Measurements from ENCODE around the gene ZNF681. TPM values are rescaled to one million over a fixed set of nuclear protein-coding genes. Genes with fewer than 3 reads are reported as not detected.

Gene ZNF681
- total RNA-seq (2014; rRNA removed; shearing (Covaris generic)): 5.6 and 10.3 TPM in 2 replicates

DNA sequence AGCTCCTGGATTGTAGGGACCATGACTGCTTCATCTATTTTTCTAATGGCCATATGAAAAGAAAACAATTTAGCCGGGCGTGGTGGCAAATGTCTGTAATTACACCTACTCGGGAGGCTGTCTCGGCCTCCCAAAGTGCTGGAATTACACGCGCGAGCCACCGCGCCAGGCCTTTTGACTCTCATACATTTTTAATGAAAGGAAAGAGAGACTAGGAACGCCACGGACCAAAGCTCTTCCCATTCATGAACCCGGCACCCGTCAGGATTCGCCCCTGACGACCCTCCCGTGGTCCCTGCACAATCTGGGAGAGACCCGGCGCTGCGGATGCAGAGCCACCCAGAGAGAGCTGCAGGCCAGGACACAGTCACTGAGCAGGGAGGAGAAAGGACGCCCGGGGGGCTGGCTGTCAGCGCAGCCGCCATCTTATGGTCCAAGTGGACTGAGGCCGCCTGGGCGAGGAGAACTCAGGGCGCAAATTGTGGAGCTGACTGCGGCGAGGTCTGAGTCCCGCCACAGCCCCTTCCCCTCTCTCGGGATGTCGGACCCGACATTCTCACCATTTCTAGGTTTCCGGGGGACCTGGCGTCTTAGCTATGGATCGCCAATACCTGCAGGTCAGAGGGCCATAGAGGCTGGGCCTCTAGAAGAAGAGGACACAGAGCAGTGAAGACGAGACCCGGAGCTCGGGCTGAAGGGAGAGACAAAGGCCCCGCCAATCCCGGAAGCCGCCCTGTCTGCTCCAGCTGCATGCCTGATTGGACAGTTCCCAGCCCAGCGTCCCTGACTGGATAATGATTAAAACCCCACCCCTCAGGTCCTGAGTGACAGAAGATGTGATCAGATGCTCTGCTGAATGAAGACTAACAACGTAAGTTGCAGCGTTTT, at the start of gene ZNF681:
Gene ZNF681, minus strand, starts transcription at position 705 of the 888 bp plus-strand sequence. Its CDS starts 142 bp downstream, at position 563.
- Histone ChIP-seq H3K27me3 (ENCODE audit: control insufficient read depth, insufficient read depth, low read length) (no peaks in the 10 kb centered on the region), H3K36me3 (replicated peaks; ENCODE audit: control insufficient read depth, insufficient read depth, low read length) (no peaks in the 10 kb centered on the region; the same call in 1 of the 2 replicates), H3K4me3 (ENCODE audit: insufficient read depth, low read depth, low read length) (peak within 1 kb of the TSS; percentile 84)
- DNase-seq: peak; percentile 86

DNA sequence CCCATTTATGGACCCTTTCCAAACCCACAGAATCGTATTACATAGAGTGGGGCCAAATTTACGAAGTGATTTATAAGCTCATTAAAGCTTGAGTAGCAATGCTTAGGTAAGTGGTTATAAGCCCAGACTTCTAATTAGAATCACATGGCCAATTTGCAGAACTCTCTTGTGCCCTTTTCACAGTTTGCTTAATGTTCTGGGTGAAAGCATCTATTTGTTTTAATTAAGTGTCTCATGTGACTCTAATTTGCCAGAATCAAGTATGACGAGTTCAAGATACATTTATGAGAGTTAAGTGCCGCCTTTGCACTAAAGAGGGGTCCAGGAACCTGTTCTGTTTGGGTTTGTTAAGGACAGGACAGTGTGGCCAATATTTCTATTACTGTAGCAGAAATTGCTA, 46.0 kb upstream of the ZNF681 start:
- Histone ChIP-seq H3K27me3 (ENCODE audit: control insufficient read depth, insufficient read depth, low read length) (no peaks in the 10 kb centered on the region), H3K36me3 (replicated peaks; ENCODE audit: control insufficient read depth, insufficient read depth, low read length) (no peaks in the 10 kb centered on the region; the same call in none of the 2 replicates), H3K4me3 (ENCODE audit: insufficient read depth, low read depth, low read length) (no peak overlapping the region)
- DNase-seq: no peak

DNA sequence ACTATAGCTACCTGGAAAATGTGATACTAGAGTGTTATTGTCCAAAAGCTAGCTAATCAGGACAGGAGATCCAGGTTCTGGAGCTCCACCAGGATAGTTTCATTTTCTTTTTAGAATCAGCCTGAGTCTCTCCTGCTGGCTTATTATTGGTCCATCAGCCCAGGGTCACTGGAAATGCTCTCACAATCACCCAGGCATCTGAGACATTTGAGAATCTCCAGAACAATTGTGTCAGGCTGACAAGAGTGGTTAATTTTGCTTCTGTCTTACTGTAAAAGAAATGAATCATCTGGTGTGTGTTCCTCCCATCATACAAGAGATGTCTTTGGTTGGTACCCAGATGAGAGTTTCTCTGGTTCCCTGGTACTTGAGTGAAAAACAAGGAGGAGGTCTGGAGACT, 43.6 kb upstream of the ZNF681 start:
- DNase-seq: no peak
- Histone ChIP-seq H3K36me3 (replicated peaks; ENCODE audit: control insufficient read depth, insufficient read depth, low read length) (no peaks in the 10 kb centered on the region; the same call in 1 of the 2 replicates), H3K27me3 (ENCODE audit: control insufficient read depth, insufficient read depth, low read length) (no peaks in the 10 kb centered on the region), H3K4me3 (ENCODE audit: insufficient read depth, low read depth, low read length) (no peak overlapping the region)

DNA sequence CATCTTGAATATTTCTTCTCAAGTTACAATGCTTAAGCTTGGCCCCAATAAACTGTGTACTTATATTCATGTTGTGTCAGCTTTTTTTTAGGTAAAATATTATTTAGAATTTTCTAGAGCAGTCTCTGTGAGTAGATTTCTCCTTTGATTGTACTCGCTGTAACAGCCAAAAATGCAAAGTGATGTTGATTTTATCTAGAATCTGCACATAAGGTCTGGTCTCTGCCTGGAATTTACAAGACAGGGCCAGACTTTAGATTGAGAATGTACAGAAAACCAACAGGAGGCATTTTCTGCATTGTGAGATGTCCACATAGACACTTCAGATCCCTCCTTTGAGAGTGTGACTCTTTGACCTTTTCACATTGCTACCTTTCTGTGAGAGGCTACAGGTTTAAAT, 43.1 kb upstream of the ZNF681 start:
- Histone ChIP-seq H3K27me3 (ENCODE audit: control insufficient read depth, insufficient read depth, low read length) (no peaks in the 10 kb centered on the region), H3K36me3 (replicated peaks; ENCODE audit: control insufficient read depth, insufficient read depth, low read length) (no peaks in the 10 kb centered on the region; the same call in 1 of the 2 replicates), H3K4me3 (ENCODE audit: insufficient read depth, low read depth, low read length) (no peak overlapping the region)
- no peak for DNase-seq

DNA sequence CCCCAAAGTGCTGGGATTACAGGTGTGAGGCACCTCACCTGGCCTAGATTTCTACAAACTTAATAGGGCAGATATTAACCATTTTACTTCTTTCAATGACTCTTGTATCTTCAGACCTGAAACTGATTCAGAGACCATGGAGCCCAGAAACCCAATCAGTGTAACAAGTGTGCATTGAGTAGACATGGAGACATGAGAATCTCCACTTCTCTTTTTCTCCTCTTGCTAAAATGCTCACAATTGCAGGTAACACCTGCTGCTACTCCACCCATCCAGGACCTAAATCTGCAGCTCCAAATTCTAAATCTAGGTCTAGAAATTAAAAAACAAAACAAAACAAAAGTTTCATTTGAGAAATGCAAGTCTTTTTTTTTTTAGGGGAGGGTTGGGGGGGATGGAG, 42.2 kb upstream of the ZNF681 start:
- no peak for DNase-seq
- no peaks in the 10 kb centered on the region for H3K27me3 ChIP-seq (ENCODE audit: control insufficient read depth, insufficient read depth, low read length)
- H3K36me3 ChIP-seq (replicated peaks; ENCODE audit: control insufficient read depth, insufficient read depth, low read length): no peaks in the 10 kb centered on the region; the same call in 1 of the 2 replicates
- H3K4me3 ChIP-seq (ENCODE audit: insufficient read depth, low read depth, low read length): no peak overlapping the region

DNA sequence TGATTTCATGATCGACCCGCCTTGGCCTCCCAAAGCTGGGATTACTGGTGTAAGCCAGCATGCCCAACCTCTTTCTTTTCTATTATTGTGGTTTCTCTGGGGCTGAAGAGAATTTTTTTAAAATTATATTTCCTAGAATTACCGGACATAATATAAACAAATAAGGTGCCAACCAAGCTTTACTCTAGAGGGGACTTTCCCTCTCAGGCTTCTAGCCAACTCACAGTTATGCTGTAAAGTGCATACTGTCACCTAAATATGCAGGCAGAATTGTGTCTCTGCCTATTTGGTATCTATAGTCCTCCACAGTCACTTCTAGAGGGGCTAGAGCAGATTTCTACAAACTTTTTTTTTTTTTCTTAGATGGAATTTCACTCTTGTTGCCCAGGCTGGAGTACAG, 41.6 kb upstream of the ZNF681 start:
- DNase-seq: no peak
- no peaks in the 10 kb centered on the region; the same call in 1 of the 2 replicates for H3K36me3 ChIP-seq (replicated peaks; ENCODE audit: control insufficient read depth, insufficient read depth, low read length)

DNA sequence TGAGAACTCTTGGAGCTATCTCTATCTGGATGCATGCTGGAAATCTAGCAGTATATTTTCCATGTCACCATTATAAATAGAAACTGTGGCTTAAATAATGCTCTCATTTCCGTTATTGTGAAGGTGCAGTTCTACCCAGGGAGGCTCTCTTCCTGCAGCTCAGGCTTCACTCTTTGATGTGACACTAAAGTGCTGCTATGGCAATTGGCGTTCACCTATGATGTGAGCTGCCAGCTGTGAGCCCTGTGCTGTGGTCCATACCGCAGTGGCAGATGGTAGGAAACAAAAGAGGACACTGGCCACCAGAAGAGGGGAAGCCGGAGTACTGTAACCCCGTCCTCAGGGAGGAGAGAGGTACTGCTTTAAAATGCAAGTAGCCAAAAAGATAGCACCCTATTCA, 40.6 kb upstream of the ZNF681 start:
- no peak overlapping the region for H3K4me3 ChIP-seq (ENCODE audit: insufficient read depth, low read depth, low read length)
- DNase-seq: no peak
- no peaks in the 10 kb centered on the region for H3K27me3 ChIP-seq (ENCODE audit: control insufficient read depth, insufficient read depth, low read length)
- H3K36me3 ChIP-seq (replicated peaks; ENCODE audit: control insufficient read depth, insufficient read depth, low read length): no peaks in the 10 kb centered on the region; the same call in 1 of the 2 replicates

More for the DNA sequence above, 41.6 kb upstream of the ZNF681 start:
- no peaks in the 10 kb centered on the region for H3K27me3 ChIP-seq (ENCODE audit: control insufficient read depth, insufficient read depth, low read length)
- no peak overlapping the region for H3K4me3 ChIP-seq (ENCODE audit: insufficient read depth, low read depth, low read length)

DNA sequence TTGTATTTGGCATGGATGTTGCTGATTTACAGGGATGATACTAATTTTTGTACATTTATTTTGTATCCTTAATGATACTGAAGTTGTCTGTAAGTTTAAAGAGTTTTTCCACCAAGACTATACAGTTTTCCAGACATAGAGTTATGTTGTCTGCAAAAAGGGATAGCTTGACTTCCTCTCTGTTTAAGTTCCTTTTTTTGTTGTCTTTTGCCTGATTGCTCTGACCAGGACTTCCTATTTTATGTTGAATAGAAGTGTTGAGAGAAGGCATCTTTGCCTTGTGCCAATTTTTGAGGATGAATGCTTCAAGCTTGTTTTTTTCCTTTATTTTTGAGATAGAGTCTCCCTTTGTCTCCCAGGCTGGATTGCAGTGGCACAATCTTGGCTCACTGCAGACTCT, 36.8 kb upstream of the ZNF681 start:
- no peak for DNase-seq
- Histone ChIP-seq H3K27me3 (ENCODE audit: control insufficient read depth, insufficient read depth, low read length) (no peaks in the 10 kb centered on the region), H3K4me3 (ENCODE audit: insufficient read depth, low read depth, low read length) (no peak overlapping the region), H3K36me3 (replicated peaks; ENCODE audit: control insufficient read depth, insufficient read depth, low read length) (peaks cover 1% of the 10 kb centered on the region)

DNA sequence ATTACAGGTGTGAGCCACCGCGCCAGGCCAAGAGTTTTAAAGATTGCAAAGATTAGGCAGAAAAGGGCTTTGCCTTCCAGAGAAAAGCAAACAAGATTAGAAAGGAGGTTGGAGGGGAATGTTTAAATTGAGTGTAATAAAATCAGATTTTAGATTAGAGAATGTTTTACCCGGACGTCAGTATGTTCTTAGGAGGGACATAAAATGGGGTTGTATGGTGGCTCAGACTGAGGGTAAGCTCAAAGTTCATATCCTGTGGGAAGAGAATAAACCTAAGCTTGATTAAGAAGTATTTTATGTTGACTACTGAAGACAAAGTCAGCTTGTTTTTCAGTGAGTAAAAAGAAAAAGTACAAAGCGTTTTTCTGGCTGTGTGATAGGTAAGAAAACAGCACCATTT, 34.1 kb upstream of the ZNF681 start:
- Histone ChIP-seq H3K36me3 (replicated peaks; ENCODE audit: control insufficient read depth, insufficient read depth, low read length) (peaks cover 3% of the 10 kb centered on the region), H3K4me3 (ENCODE audit: insufficient read depth, low read depth, low read length) (no peak overlapping the region), H3K27me3 (ENCODE audit: control insufficient read depth, insufficient read depth, low read length) (no peaks in the 10 kb centered on the region)
- no peak for DNase-seq

DNA sequence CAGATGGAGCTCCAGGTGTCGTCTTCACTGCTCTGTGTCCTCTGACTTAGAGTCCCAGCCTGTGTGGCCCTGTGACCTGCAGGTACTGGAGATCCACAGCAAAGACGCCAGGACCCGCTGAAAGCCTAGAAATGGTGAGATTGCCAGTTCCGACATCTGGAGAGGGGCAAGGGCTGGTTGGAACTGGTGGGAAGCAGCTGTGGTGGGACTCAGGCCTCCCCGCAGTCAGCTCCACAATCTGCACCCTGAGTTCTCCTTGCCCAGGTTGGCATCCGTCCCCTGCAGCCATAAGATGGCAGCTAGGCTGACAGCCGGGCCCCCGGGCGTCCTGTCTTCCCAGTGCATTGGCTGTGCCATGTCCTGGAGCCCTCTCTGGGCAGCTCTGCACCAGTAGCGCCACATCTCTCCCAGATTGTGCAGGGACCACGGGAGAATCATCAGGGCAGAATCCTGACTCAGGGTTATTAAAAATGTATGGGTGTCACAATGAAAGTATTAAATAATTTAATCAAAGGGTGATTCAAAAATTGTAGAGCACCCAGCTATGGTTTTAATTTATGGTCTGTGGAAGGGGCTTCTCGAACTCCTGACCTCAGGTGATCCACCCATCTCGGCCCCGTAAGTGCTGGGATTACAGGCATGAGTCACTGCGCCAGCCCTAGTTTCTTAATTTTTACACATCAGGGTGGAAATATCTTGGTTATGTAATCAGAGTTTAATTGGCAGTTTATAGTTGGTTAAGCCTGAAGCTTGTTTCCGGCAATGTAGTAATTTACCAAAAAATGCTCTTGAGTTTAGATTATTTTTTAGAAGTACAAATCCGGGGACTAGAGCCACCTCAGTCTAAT, 32.2 kb upstream of the ZNF681 start:
- no peaks in the 10 kb centered on the region for H3K27me3 ChIP-seq (ENCODE audit: control insufficient read depth, insufficient read depth, low read length)
- DNase-seq: no peak
- H3K4me3 ChIP-seq (ENCODE audit: insufficient read depth, low read depth, low read length): no peak overlapping the region
- peaks cover 7% of the 10 kb centered on the region for H3K36me3 ChIP-seq (replicated peaks; ENCODE audit: control insufficient read depth, insufficient read depth, low read length)

DNA sequence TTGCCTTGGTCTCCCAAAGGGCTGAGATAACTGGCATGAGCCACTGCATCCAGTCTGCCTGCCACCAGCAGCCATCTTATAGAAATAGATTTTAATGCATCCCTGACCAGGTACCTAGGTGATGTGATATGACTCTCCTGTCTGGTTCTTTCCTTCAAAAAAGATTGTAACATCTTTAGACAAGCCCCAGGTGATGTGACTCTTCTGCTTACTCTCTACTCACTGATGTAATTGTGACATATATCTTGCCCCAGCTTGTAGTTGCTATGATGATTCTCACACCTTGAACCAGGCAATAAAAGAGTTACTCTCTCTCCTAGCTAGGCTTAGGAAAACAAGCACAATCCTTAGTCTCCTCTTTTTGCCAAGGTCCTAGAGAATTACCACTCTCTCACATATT, 30.6 kb upstream of the ZNF681 start:
- Histone ChIP-seq H3K36me3 (replicated peaks; ENCODE audit: control insufficient read depth, insufficient read depth, low read length) (peaks cover 16% of the 10 kb centered on the region), H3K4me3 (ENCODE audit: insufficient read depth, low read depth, low read length) (no peak overlapping the region), H3K27me3 (ENCODE audit: control insufficient read depth, insufficient read depth, low read length) (no peaks in the 10 kb centered on the region)
- no peak for DNase-seq

DNA sequence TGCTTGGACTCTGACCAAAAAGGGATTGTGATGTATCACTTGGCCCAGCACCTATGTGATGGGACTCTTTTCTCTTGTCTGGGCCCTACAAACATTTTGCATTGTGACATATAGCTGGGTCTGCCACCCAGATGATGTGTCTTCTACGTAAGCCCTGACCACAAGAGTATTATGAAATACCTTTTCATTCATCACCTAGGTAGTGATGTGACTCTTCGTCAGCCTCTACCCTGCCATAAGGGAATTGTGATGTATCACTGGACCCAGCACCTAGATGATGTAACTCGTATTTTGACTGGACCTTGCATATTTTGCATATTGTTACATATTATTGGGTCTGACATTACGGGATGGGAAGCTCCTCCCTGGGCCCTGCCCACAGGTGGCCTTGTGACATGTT, 29.7 kb upstream of the ZNF681 start:
- peaks cover 25% of the 10 kb centered on the region for H3K36me3 ChIP-seq (replicated peaks; ENCODE audit: control insufficient read depth, insufficient read depth, low read length)
- DNase-seq: no peak
- H3K4me3 ChIP-seq (ENCODE audit: insufficient read depth, low read depth, low read length): no peak overlapping the region
- H3K27me3 ChIP-seq (ENCODE audit: control insufficient read depth, insufficient read depth, low read length): no peaks in the 10 kb centered on the region

DNA sequence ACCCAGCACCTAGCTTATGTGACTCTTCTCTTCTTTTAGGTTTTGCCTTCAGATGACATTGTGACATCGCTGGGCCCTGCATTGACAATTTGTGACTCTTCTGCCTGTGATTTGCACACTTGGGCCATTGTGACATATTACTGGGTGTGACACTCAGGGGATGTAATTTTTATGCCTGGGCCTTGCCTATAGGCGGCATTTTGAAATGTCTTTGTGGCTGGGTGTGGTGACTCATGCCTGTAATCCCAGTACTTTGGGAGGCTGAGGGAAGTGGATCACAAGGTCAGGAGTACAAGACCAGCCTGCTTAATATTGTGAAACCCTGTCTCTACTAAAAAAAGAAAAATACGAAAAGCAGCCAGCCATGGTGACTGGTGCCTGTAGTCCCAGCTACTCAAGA, 28.4 kb upstream of the ZNF681 start:
- Histone ChIP-seq H3K4me3 (ENCODE audit: insufficient read depth, low read depth, low read length) (no peak overlapping the region), H3K27me3 (ENCODE audit: control insufficient read depth, insufficient read depth, low read length) (no peaks in the 10 kb centered on the region), H3K36me3 (replicated peaks; ENCODE audit: control insufficient read depth, insufficient read depth, low read length) (peaks cover 30% of the 10 kb centered on the region)
- DNase-seq: no peak

DNA sequence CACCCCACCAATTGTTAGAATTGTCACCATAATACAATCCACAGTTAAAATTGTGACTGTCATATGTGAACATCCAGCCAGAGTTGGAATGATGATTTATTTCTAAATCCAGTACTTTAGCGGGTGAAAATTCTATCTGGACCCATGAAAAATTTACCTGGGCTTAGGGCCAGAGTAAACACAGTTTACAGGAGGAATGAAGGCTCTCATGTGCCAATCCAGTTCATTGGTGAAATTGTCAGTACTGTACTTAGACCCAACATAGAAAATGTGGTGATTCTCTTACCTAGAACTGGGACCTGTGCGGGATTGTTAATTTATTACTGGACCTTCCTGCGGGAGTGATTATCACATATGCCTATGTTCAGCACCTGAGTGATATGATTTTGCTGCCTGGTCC, 27.3 kb upstream of the ZNF681 start:
- Histone ChIP-seq H3K27me3 (ENCODE audit: control insufficient read depth, insufficient read depth, low read length) (no peaks in the 10 kb centered on the region), H3K36me3 (replicated peaks; ENCODE audit: control insufficient read depth, insufficient read depth, low read length) (peaks cover 36% of the 10 kb centered on the region), H3K4me3 (ENCODE audit: insufficient read depth, low read depth, low read length) (no peak overlapping the region)
- no peak for DNase-seq

DNA sequence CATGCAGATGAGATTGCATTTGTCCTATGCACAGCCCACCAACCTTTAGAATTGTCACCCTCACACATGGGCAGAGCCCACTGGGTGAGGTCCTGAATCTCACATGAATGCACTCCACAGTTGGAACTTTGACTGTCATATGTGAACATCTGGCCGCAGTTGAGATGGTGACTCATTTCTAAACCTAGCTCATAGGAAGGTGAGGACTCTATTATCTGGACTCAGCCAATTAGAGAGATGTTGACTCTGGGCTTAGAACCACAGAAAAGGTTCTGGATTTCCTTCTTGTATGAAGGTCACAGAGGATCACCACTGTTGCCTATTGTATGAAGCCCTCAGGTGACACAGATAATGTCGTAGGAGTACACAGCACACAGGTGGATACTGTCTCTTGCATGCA, 25.6 kb upstream of the ZNF681 start:
- H3K36me3 ChIP-seq (replicated peaks; ENCODE audit: control insufficient read depth, insufficient read depth, low read length): peaks cover 43% of the 10 kb centered on the region
- no peak overlapping the region for H3K4me3 ChIP-seq (ENCODE audit: insufficient read depth, low read depth, low read length)
- H3K27me3 ChIP-seq (ENCODE audit: control insufficient read depth, insufficient read depth, low read length): no peaks in the 10 kb centered on the region
- DNase-seq: no peak
